K562 (cell line): ENCODE measurements around the gene ANKRD31. TPM values are rescaled to one million over a fixed set of nuclear protein-coding genes. Genes with fewer than 3 reads are reported as not detected.

Experiments
- ATAC-seq: fragments of 200-7000 bp; cut with Tn5 transposase; 3 replicates; pipeline ENCODE4 v1.9.1; 2020; ENCODE audit warnings: moderate library complexity
- BruUV-seq: library from RNA; stranded (reverse); fragments of 400-500 nt; replicated peaks from 2 replicates; lab custom pipeline; 2021; lab: Mats Ljungman, UMichigan
- CTCF ChIA-PET: fragments of 300-600 bp; formaldehyde crosslinking; extraction: SDS; loops from one replicate; lab custom pipeline; 2021; ENCODE audit warnings: low intra/inter-chr PET ratio; lab: Yijun Ruan, JAX
- POLR2A ChIA-PET: fragments of 300-600, 350-650 bp; sonication (Branson Sonifier 250); formaldehyde crosslinking; extraction: SDS; loops from one replicate; lab custom pipeline; 2021; ENCODE audit warnings: antibody characterized with exemption, inconsistent platforms; lab: Yijun Ruan, JAX
- DNase-seq, 4 experiments: peaks; one replicate each; pipeline versions ENCODE4 v3.0.0 to v3.0.0-alpha.2; 2011 to 2018; ENCODE audit warnings: low spot score in 3 of 4, mixed read lengths in 3 of 4; ENCODE audit errors: extremely low read depth in 1 of 4
- FAIRE-seq: peaks from 2 replicates; lab custom pipeline; 2011; peaks lifted over from hg19 to GRCh38; lab: Jason Lieb, UNC
- H2AFZ ChIP-seq: 2 replicates; pipeline ENCODE4 v1.6.0; 2011; ENCODE audit warnings: low read depth, low read length, control low read depth, inconsistent platforms
- H3K27ac ChIP-seq: fragments of 200-600 bp; 3 replicates; pipeline ENCODE4 v1.8.0; 2011; ENCODE audit warnings: low read depth, mild to moderate bottlenecking, control low read depth, inconsistent platforms, low read length, moderate library complexity, mixed read lengths; ENCODE audit errors: extremely low read depth
- H3K27me3 ChIP-seq, 2 experiments: fragments of 300-600 bp in 1 of 2; 2 replicates in 1 of 2; 3 replicates in 1 of 2; pipeline versions ENCODE4 v1.6.0 to v1.8.0; 2011; ENCODE audit warnings: inconsistent platforms in 2 of 2, low read length in 2 of 2, mild to moderate bottlenecking in 1 of 2, mixed read lengths in 1 of 2, moderate library complexity in 1 of 2; ENCODE audit not compliant: control insufficient read depth in 2 of 2, insufficient read depth in 2 of 2
- H3K36me3 ChIP-seq: fragments of 300-600 bp; 3 replicates; pipeline ENCODE4 v1.8.0; 2011; ENCODE audit warnings: mild to moderate bottlenecking, low read length, inconsistent platforms; ENCODE audit not compliant: control insufficient read depth, insufficient read depth
- H3K4me1 ChIP-seq, 2 experiments: fragments of 200-600 bp in 1 of 2; replicated peaks in 1 of 2; 2 replicates in 1 of 2; 3 replicates in 1 of 2; pipeline versions ENCODE4 v1.5.1 to v1.8.0; 2011; ENCODE audit warnings: inconsistent platforms in 2 of 2, low read length in 2 of 2, mild to moderate bottlenecking in 1 of 2, mixed read lengths in 1 of 2, moderate library complexity in 1 of 2; ENCODE audit not compliant: control insufficient read depth in 2 of 2, insufficient read depth in 2 of 2
- H3K4me2 ChIP-seq: 2 replicates; pipeline ENCODE4 v1.6.1; 2011; ENCODE audit warnings: low read length, control low read depth, inconsistent platforms, mixed read lengths; ENCODE audit not compliant: insufficient read depth
- H3K4me3 ChIP-seq: fragments of 200-600 bp; sonication (generic), shearing (Covaris generic); 2 replicates; pipeline ENCODE4 v1.5.1; 2016; ENCODE audit warnings: control low read depth, inconsistent platforms
- H3K79me2 ChIP-seq: fragments of 200-600 bp; 3 replicates; pipeline ENCODE4 v1.8.0; 2011; ENCODE audit warnings: low read length, inconsistent platforms; ENCODE audit not compliant: control insufficient read depth, insufficient read depth
- H3K9ac ChIP-seq, 2 experiments: 2 replicates each; pipeline versions ENCODE4 v1.6.0 to v1.6.1; 2011; ENCODE audit warnings: low read depth in 2 of 2, low read length in 2 of 2, control low read depth in 1 of 2, inconsistent platforms in 1 of 2, mild to moderate bottlenecking in 1 of 2, mixed read lengths in 1 of 2; ENCODE audit not compliant: insufficient read depth in 1 of 2
- H3K9me1 ChIP-seq: one replicate; pipeline ENCODE4 v1.6.0; 2011; ENCODE audit warnings: inconsistent platforms, mild to moderate bottlenecking, low read length, moderate library complexity; ENCODE audit not compliant: control insufficient read depth, insufficient read depth
- H3K9me3 ChIP-seq: replicated peaks from 2 replicates; pipeline ENCODE4 v1.5.1; 2011; ENCODE audit warnings: low read depth, low read length, inconsistent platforms; ENCODE audit not compliant: control insufficient read depth, insufficient read depth
- H4K20me1 ChIP-seq: replicated peaks from 2 replicates; pipeline ENCODE4 v1.6.1; 2011; ENCODE audit warnings: low read length, inconsistent platforms, mixed read lengths; ENCODE audit not compliant: control insufficient read depth, insufficient read depth
- BRD4 ChIP-seq: fragments of 200-600 bp; sonication (generic); IDR thresholded peaks from 2 replicates; pipeline ENCODE4 v1.6.1; 2017; ENCODE audit warnings: inconsistent platforms
- HCFC1 ChIP-seq: IDR thresholded peaks from 2 replicates; pipeline ENCODE4 v1.6.1; 2012; ENCODE audit warnings: low read depth, low read length, improper control_type of control experiment
- ILF3 ChIP-seq: fragments of 450-650 bp; IDR thresholded peaks from 2 replicates; pipeline ENCODE4 v1.6.1; 2018; ENCODE audit warnings: antibody characterized with exemption, mild to moderate bottlenecking, moderate library complexity, borderline replicate concordance
- JUND ChIP-seq, 2 experiments: IDR thresholded peaks; 2 replicates in 1 of 2; 3 replicates in 1 of 2; pipeline ENCODE4 v1.6.1; 2011; ENCODE audit warnings: borderline replicate concordance in 2 of 2, low read depth in 2 of 2, low read length in 2 of 2, improper control_type of control experiment in 1 of 2, missing biosample characterization in 1 of 2, missing genetic modification characterization in 1 of 2, missing genetic modification reagents in 1 of 2
- KAT7 ChIP-seq: sonication (generic); formaldehyde crosslinking; IDR thresholded peaks from 2 replicates; pipeline ENCODE4 v1.8.0; 2022; ENCODE audit warnings: missing genetic modification reagents, mild to moderate bottlenecking, borderline replicate concordance
- LEF1 ChIP-seq: fragments of 450-650 bp; IDR thresholded peaks from 2 replicates; pipeline ENCODE4 v1.6.1; 2016; ENCODE audit warnings: mild to moderate bottlenecking
- NFYB ChIP-seq: IDR thresholded peaks from 2 replicates; pipeline ENCODE4 v1.6.1; 2011; ENCODE audit warnings: mild to moderate bottlenecking, moderate library complexity; ENCODE audit not compliant: insufficient read length; ENCODE audit errors: extremely low read depth
- PHF8 ChIP-seq: fragments of 200-600 bp; sonication (generic); IDR thresholded peaks from 2 replicates; pipeline ENCODE4 v1.6.1; 2012; ENCODE audit warnings: mixed run types, mild to moderate bottlenecking, inconsistent platforms, low read length, moderate library complexity, borderline replicate concordance
- PRMT5 ChIP-seq: sonication (generic); formaldehyde crosslinking; IDR thresholded peaks from 2 replicates; pipeline ENCODE4 v1.5.0; 2020; ENCODE audit warnings: missing genetic modification reagents
- PYGO2 ChIP-seq: fragments of 450-650 bp; IDR thresholded peaks from 2 replicates; pipeline ENCODE4 v1.6.1; 2016; ENCODE audit warnings: mild to moderate bottlenecking, missing genetic modification characterization, moderate library complexity, missing compliant biosample characterization
- RFX5 ChIP-seq: IDR thresholded peaks from 2 replicates; pipeline ENCODE4 v1.6.1; 2011; ENCODE audit warnings: low read depth, mild to moderate bottlenecking, improper control_type of control experiment, low read length
- SMAD4 ChIP-seq: fragments of 250-450 bp; sonication (Bioruptor Pico); conservative IDR thresholded peaks from 2 replicates; pipeline ENCODE4 v1.8.0; 2021; ENCODE audit warnings: inconsistent platforms, mild to moderate bottlenecking, moderate library complexity
- SRSF9 ChIP-seq: fragments of 200-400 bp; formaldehyde crosslinking; IDR thresholded peaks from 2 replicates; pipeline ENCODE4 v1.6.1; 2017; ENCODE audit warnings: low read depth, low read length, borderline replicate concordance
- XRCC4 ChIP-seq: IDR thresholded peaks from one replicate; pipeline ENCODE4 v1.6.1; 2011; ENCODE audit not compliant: insufficient read depth, insufficient read length; ENCODE audit errors: extremely low read depth
- ZC3H11A ChIP-seq: IDR thresholded peaks from 2 replicates; pipeline ENCODE4 v1.6.1; 2012; ENCODE audit warnings: low read depth, low read length, improper control_type of control experiment
- ZKSCAN8 ChIP-seq: fragments of 200-800 bp; sonication (Bioruptor generic); IDR thresholded peaks from 2 replicates; pipeline ENCODE4 v1.6.1; 2016; ENCODE audit warnings: missing genetic modification characterization, missing compliant biosample characterization
- ZNF76 ChIP-seq: fragments of 250-450 bp; sonication (Bioruptor Pico); IDR thresholded peaks from 2 replicates; pipeline ENCODE4 v1.4.0; 2020; ENCODE audit warnings: mild to moderate bottlenecking, moderate library complexity, borderline replicate concordance
- WGBS: fragments of 100-300 bp; shearing (Covaris generic); methylation state at CpG from one replicate; pipeline ENCODE4 v1.1.6; 2016; ENCODE audit warnings: low coverage, mixed read lengths; ENCODE audit not compliant: insufficient coverage; ENCODE audit errors: missing lambda C conversion rate; 5-methylcytosine and 5-hydroxymethylcytosine counted together
- in situ Hi-C: fragments of 300-500 bp; cut with MboI; formaldehyde crosslinking; loops from 4 replicates; pipeline ENCODE4 v1.15.0; 2018; ENCODE audit warnings: inconsistent platforms, mixed read lengths
- intact Hi-C: fragments of 100-400 bp; cut with micrococcal nuclease; formaldehyde crosslinking; loops from 2 replicates; pipeline ENCODE4 v1.14.2; 2022
- polyA plus RNA-seq, 8 experiments: library from polyadenylated mRNA; depleted of rRNA in 4 of 8; stranded (reverse) in 5 of 8; unstranded in 3 of 8; fragments of >200 nt; fragmentation: Nextera tagmentation in 2 of 8; fragmentation: Illumina TruSeq in 1 of 8; extraction: Ambion mirVana in 2 of 8; extraction: Trizol in 1 of 8; gene quantifications; 2 replicates each; pipeline versions ENCODE4 v1.2.1 to v1.2.3, GENCODE V29; 2011 to 2014; ENCODE audit warnings: inconsistent platforms in 1 of 8, missing spikeins in 1 of 8
- total RNA-seq, 7 experiments: library from RNA; depleted of rRNA in 6 of 7; stranded (reverse); fragments of >200 nt in 6 of 7; fragmentation: Illumina TruSeq in 2 of 7; extraction: Trizol in 2 of 7; gene quantifications; 2 replicates each; pipeline versions ENCODE4 v1.2.1 to v1.2.3, GENCODE V29; 2011 to 2021; ENCODE audit warnings: low replicate concordance in 1 of 7
- TF ChIP-seq, protein P1 (sequence below): fragments of 450-650 bp; formaldehyde crosslinking; IDR thresholded peaks from 2 replicates; pipeline ENCODE4 v1.4.0; 2022; ENCODE audit warnings: mild to moderate bottlenecking, moderate library complexity

ANKRD31 gene
- total and polyA plus RNA-seq, 9 of the 15 experiments (the other 6 are each of a cell fraction or from before 2014, with no cell fraction given), result under 0.01 to 0.11 (median 0.05) TPM; not detected in 1

DNA sequence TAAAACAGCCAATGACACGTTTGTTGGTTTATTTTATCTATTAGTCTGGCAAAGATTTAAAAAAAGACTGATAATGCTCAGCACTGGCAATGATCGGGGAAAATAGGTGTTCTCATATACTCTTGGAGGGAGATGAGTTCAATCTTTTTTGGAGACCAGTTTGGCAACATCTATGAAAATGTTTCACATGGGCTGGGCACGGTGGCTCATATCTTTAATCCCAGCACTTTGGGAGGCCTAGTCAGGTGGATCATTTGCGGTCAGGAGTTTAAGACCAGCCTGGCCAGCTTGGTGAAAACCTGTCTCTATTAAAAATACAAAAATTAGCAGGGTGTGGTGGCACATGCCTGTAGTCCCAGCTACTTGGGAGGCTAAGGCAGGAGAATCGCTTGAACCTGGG lies 6.8 kb upstream of the ANKRD31 start:
- H3K4me2 ChIP-seq, result no peak overlapping the region
- FAIRE-seq, result no peak
- no peak overlapping the region for H3K4me3 ChIP-seq
- CTCF ChIA-PET, result no interaction called here
- no peak for TF ChIP-seq LEF1
- TF ChIP-seq ZKSCAN8 (CRISPR knock-in tag), result no peak
- no peak for TF ChIP-seq ZNF76 (CRISPR knock-in tag)
- TF ChIP-seq PRMT5 (CRISPR knock-in tag), result no peak
- no peak for TF ChIP-seq XRCC4
- no peak for TF ChIP-seq NFYB
- no peak for TF ChIP-seq JUND (IDR thresholded peaks at IDR 0.05; ENCODE audit: borderline replicate concordance, low read depth, low read length)
- TF ChIP-seq JUND (tag; IDR thresholded peaks at IDR 0.05; ENCODE audit: borderline replicate concordance, low read depth, low read length), result no peak
- no peak for TF ChIP-seq PYGO2 (tag)
- no peak for TF ChIP-seq ZC3H11A
- TF ChIP-seq SMAD4, result no peak
- TF ChIP-seq KAT7 (CRISPR knock-in tag), result no peak
- TF ChIP-seq, protein P1, sequence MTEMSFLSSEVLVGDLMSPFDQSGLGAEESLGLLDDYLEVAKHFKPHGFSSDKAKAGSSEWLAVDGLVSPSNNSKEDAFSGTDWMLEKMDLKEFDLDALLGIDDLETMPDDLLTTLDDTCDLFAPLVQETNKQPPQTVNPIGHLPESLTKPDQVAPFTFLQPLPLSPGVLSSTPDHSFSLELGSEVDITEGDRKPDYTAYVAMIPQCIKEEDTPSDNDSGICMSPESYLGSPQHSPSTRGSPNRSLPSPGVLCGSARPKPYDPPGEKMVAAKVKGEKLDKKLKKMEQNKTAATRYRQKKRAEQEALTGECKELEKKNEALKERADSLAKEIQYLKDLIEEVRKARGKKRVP (CRISPR knock-in tag), result no peak
- TF ChIP-seq PHF8, result no peak
- TF ChIP-seq HCFC1, result no peak
- no peak for TF ChIP-seq RFX5
- TF ChIP-seq ILF3, result no peak
- TF ChIP-seq SRSF9, result no peak
- TF ChIP-seq BRD4, result no peak
- TF ChIP-seq, all 486 proteins: peak for 0
- WGBS, result 2% methylated on average over 5 of the region's 5 CpGs
- no peak overlapping the region for H3K9ac ChIP-seq
- POLR2A ChIA-PET, result no interaction called here
- H4K20me1 ChIP-seq, result no peaks in the 10 kb centered on the region
- H3K9me1 ChIP-seq, result no peaks in the 10 kb centered on the region
- H2AFZ ChIP-seq, result no peak overlapping the region
- H3K79me2 ChIP-seq, result no peaks in the 10 kb centered on the region
- DNase-seq, result no peak
- intact Hi-C loops (no loop called here), in situ Hi-C loops (no loop called here)
- BruUV-seq, result no TSS peak
- no peaks in the 10 kb centered on the region for H3K9me3 ChIP-seq
- no peaks in the 10 kb centered on the region for H3K4me1 ChIP-seq
- peaks cover 11 to 17% of the 10 kb centered on the region in 2 experiments; a peak in 3 of 5 replicates for H3K27me3 ChIP-seq
- H3K36me3 ChIP-seq, result no peaks in the 10 kb centered on the region
- no peak for ATAC-seq
- no peak overlapping the region for H3K27ac ChIP-seq
